ENCODE results near the gene DIMT1.

DIMT1 gene

GRCh38 chr5:62412549-62413329, 9.0 kb upstream of the DIMT1 start, which contains the start of gene IPO11 (continued):
- TF ChIP-seq ZNF518A (tag by site-specific recombination; conservative IDR thresholded peaks at IDR 0.05; ENCODE audit: low read depth) = 0 out of 2 replicates have a peak, but pooled peaks have one; percentile 30
- TF ChIP-seq SP2 (tag by site-specific recombination; IDR thresholded peaks at IDR 0.05) = peak; percentile 91
- TF ChIP-seq ZBTB8A (tag by site-specific recombination; IDR thresholded peaks at IDR 0.05) = peak; percentile 36
- no peak for TF ChIP-seq KLF16 (tag by site-specific recombination; IDR thresholded peaks at IDR 0.05)
- TF ChIP-seq ZNF704 (tag by site-specific recombination; IDR thresholded peaks at IDR 0.05) = no peak
- TF ChIP-seq ZNF670 (tag by site-specific recombination; IDR thresholded peaks at IDR 0.05; ENCODE audit: low read depth) = no peak
- TF ChIP-seq ZNF639 (tag by site-specific recombination; IDR thresholded peaks at IDR 0.05) = peak; percentile 82
- TF ChIP-seq BCL11B (tag by site-specific recombination; IDR thresholded peaks at IDR 0.05; ENCODE audit: low read depth) = no peak
- TF ChIP-seq ZXDB (tag by site-specific recombination; IDR thresholded peaks at IDR 0.05) = peak; percentile 77
- TF ChIP-seq ZBTB17 (tag by site-specific recombination; IDR thresholded peaks at IDR 0.05) = peak; percentile 85
- 0 out of 2 replicates have a peak, but pooled peaks have one; percentile 29 for TF ChIP-seq ZNF366 (tag by site-specific recombination; conservative IDR thresholded peaks at IDR 0.05)
- no peak for TF ChIP-seq ZNF148 (tag by site-specific recombination; IDR thresholded peaks at IDR 0.05; ENCODE audit: borderline replicate concordance)
- TF ChIP-seq PBX3 (CRISPR knock-in tag; IDR thresholded peaks at IDR 0.05) = peak; percentile 75
- TF ChIP-seq SP3 (tag by site-specific recombination; IDR thresholded peaks at IDR 0.05) = peak; percentile 82
- peak; percentile 92 for TF ChIP-seq ZNF501 (tag by site-specific recombination; IDR thresholded peaks at IDR 0.05)
- peak; percentile 29; the same call in 1 of the 2 replicates for TF ChIP-seq ZBTB10 (tag by site-specific recombination; IDR thresholded peaks at IDR 0.05)
- 0 out of 2 replicates have a peak, but pooled peaks have one; percentile 39 for TF ChIP-seq GLI4 (tag by site-specific recombination; IDR thresholded peaks at IDR 0.05)
- no peak; the same call in 1 of the 2 replicates for TF ChIP-seq ZNF791 (tag by site-specific recombination; IDR thresholded peaks at IDR 0.05)
- peak; percentile 26; the same call in 1 of the 2 replicates for TF ChIP-seq ZNF610 (tag by site-specific recombination; IDR thresholded peaks at IDR 0.05; ENCODE audit: borderline replicate concordance)
- TF ChIP-seq ZNF558 (tag by site-specific recombination; IDR thresholded peaks at IDR 0.05) = no peak
- TF ChIP-seq ZNF660 (tag by site-specific recombination; IDR thresholded peaks at IDR 0.05) = 0 out of 2 replicates have a peak, but pooled peaks have one; percentile 13
- no peak for TF ChIP-seq ZNF114 (tag by site-specific recombination; IDR thresholded peaks at IDR 0.05)
- peak; percentile 54; the same call in 1 of the 2 replicates for TF ChIP-seq ZBTB48 (tag by site-specific recombination; IDR thresholded peaks at IDR 0.05)
- no peak for TF ChIP-seq ZNF830 (tag by site-specific recombination; IDR thresholded peaks at IDR 0.05; ENCODE audit: low read depth)
